GM18907 (cell line): ENCODE measurements around the gene LIPE.

ENCODE experiments used
- ATAC-seq: cut with Tn5 transposase; IDR thresholded peaks from one replicate; pipeline ENCODE4 v1.9.1; 2021; ENCODE audit warnings: mild to moderate bottlenecking, moderate library complexity; ENCODE audit not compliant: unreplicated experiment

The LIPE gene

DNA sequence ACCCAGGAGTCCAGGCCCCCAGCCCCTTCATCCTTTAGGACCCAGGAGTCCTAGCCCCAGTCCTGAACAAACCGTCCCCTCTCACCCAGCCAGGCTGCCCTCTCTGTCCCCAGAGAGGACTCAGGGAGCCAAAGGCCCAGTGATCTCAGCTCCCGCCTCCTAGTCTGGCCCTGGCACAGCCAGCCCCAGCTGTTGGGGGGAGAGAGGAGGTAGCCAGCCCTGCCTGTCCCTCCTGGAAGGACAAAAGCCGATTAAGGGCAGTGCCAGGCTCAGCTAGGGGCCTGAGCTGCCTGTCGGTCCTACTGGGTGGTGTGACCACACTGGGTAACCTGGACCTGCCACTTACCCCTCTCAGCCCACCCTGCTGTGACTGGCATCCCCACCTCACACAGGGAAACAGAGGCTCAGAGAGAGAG lies 14.5 kb downstream of the LIPE start:
- no peak for ATAC-seq

DNA sequence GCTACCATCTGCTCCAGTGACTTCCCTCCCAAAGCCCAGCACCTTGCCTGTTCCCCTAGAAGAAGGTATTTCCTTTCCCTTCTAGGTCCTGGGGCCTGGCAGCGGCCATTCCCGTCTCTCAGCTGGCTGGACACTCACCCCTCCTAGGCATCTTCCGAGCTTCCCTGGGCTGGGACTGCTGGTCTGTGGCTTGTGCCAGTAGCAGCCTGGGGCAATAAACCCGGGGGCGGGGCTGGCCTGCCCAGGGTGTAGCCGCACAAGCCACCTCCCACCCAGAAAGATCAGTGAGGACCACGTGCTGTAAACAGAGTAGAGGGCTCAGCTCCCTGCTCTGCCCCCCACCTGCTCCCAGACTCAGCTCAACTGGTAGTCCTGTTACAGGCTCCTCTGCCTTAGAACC lies 15.0 kb downstream of the LIPE start:
- ATAC-seq, result no peak

DNA sequence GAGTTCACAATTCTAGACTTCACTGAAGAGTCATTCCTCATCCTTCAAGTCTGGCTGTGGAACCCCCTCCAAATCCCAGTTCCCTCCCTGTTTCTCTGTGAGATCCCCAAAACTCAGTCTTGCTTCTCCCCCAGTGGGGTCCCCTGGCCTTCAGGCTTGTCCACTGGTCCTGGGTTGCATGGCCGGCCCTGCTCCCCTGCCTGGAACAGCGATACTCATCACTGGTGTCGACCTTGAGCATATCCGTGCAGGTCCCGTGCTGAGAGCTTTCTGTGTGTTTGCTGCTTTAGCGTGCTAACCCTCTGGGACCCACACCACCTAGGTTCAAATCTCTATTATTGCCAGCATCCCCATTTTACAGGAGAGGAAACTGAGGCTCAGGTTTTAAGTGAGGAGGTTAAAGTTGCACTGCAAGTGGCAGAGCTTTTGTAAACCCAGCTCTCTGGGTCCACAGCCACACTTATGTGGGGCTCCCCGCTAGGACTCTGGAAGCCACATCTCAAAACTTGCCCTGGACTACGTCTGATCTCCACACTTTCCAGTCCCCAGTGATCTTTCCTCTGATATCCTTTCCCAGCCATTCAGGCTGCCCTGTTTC lies 15.5 kb downstream of the LIPE start:
- ATAC-seq, result no peak

DNA sequence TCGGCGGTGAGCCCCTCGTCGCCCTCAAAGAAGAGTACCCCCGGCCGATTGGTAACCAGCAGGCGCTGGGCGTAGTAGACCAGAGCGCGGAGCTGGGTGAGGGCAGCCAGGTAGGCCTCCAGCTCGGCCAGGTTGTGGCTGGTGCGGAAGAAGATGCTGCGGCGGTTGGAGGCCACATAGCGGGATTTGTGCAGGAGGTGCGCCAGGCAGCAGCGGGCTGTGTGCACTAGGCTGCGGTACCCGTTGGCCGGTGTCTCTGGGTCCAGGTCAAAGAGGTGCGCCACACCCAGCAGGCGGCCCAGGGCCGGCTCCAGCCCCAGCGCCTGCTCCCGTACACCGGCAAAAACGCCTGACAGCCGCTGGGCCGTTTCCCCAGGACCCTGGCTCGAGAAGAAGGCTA lies 16.8 kb downstream of the LIPE start:
- no peak for ATAC-seq

DNA sequence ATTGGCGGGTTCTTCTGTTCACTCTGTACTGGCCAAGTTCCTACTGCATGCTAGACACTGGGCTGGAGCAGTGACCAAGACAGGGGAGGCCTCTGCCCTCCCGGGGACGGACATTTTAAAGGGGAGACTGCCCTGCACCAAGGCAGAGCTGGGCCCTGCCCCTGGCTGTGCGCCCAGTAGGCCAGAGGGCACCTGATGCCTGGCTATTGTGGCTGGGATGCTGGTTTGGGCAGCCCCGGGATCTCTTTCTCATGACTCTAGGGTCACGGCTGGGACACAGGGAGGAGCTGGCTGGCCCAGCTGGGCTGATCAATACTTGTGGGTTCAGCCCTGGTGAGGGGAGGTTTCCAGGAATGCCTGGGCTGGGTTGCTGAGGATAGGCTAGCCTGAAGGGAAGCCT lies 17.7 kb downstream of the LIPE start:
- no peak for ATAC-seq

DNA sequence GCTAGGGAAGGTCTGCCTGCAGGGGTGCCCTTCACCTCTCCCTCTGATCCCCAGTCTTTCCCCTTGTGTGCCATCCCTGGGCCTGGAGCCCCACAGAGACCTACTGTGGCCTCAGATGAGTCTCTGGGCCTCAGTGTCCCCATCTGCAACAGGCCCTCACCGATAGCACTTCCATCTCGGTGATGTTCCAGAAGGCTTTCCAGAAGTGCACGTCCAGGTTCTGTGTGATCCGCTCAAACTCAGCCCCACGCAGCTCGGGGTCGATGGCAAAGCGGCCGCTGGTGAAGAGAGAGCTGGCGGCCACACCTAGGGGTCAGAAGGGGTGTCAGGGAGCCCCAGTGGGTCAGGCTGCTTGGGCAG lies 19.4 kb downstream of the LIPE start:
- no peak for ATAC-seq

DNA sequence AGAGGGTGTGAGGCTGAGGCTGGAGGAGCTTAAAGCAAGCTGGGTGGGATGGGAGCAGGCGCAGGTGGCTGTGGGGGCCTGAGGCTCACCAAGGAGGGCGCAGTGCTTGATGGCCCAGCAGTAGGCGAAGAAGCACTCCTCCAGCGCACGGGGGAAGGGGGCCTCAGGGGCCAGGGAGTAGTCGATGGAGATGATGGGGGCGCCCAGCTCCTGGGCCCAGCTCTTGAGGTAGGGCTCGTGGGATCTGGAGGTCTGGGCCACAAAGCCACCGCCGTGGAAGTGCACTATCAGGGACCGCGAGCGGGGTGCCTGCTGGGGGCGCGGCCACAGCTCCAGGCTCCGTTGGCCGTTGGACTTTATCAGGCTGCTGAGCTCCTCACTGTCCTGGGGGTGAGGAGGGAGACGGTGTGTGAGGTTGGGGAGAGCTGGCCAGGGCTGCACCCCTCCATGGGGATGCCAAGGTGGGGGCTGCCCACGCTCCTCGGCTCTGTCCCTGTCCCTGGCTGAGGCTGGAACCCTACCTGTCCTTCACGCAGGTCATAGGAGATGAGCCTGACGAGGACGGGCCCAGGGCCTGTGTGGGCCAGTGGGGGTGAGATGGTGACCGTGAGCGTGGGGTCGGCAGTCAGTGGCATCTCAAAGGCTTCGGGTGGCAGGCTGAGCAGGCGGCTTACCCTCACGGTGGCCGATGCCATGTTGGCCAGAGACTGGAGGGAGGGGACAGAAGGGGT lies 19.9 kb downstream of the LIPE start:
- ATAC-seq, result no peak

DNA sequence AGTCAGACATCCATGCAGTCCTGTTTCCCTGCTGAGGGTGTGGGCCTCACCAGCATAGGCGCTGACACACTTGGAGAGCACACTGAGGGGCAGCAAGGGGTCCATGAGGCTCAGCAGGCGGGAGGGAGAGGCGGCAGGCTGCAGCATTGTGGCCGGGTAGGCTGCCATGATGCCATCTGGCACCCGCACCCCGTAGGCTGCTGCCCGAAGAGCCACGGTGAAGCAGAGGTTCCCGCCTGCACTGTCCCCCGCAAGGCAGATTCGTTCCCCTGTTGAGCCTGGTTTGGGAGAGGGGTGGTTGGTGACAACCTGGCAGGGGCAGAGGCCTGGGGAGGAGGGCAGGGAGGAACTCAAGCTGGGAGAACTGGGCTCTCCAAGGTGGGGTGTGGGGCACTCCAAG lies 21.1 kb downstream of the LIPE start:
- ATAC-seq, result no peak

DNA sequence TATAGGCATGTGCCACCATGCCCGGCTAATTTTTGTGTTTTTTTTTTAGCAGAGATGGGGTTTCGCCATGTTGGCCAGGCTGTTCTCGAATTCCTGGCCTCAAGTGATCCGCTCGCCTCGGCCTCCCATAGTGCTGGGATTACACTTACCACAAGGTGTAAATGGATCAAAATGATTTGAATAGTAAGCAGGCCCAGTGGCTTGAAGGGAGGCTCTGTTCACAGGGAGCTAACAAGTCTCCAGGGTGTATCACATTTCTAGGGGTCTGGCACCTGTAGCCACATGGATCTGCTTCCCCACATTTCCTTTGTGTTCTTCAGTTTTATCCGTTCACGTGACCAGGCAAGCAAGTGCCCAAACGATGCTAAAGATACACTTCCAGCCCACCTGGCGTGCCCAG lies 23.6 kb downstream of the LIPE start:
- no peak for ATAC-seq

DNA sequence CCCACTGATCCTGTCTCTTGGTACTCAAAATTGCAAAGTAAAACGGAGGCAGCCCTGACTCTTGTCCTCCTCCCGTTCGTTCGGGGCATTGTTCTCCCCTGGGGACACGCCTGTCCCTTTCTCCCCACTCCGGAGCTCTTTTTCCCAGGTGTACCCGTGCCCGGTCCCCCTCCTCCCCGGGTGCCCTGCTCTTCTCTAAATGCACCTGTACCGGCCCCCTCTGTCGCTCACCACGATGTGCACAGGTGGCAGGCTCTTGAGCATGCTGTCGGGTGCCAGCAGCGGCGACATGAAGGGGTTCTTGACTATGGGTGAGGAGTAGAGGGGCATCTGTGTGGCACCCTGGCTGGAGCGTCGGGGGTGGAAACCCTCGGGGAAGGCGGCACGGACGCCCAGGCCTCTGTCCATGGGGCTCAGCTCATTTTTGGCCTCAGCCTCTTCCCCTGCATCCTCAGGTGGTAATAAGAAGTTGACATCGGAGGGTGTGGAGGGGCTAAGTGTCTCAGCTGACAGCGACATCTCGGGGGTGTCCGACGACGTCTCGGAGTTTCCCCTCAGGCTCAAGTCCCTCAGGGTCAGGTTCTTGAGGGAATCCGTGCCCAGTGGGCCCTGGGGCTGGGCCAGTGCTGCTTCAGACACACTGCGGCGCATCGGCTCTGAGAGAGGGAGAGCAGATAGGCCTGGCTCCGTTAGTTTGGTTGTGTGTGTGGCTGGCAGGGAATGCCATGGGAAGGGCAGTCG lies 24.6 kb downstream of the LIPE start:
- no peak for ATAC-seq

DNA sequence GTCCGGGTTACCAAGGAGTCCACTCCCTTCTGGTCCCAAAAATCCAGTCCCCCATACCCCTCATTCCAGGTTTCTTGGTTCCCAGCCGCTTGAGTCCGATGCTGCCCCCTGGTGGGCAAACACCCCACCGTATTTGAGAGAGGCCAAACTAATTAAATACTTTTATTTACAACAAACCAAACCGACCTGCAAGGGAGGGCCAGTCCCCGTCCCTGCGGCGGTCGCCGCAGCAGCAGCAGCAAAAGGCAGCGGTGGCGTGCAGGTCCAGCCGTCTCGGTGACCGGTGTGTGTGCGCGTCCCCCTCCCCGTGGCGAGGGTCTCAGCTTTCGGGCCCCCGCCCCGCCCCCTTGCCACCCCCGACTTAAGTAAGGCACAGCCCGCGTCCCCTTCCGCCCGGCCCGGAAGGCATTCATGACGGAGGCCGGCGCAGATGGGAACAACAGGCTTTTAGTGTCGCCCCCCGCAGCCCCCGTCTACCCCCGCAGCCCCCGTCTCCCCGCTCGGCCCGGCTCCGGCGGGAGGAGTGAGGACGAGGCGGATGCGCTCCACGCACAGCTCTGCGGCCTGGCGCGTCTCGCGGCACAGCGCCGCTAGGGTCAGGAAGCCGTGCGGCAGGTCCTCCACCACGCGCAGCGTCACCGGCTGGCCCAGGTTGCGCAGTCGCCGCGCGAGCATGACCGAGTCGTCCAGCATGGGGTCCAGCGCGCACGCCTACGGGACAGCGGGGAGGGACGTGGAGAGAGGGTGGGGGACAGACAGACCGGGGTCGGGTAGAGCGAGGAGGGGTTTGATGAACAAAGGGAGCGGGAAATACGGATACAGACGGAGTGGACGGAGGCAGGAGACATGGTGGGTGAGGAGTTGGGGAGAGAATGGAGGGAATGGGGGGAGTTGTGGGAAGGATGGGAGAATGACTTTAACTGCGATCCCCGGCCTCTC lies 25.6 kb downstream of the LIPE start:
- ATAC-seq, result no peak

DNA sequence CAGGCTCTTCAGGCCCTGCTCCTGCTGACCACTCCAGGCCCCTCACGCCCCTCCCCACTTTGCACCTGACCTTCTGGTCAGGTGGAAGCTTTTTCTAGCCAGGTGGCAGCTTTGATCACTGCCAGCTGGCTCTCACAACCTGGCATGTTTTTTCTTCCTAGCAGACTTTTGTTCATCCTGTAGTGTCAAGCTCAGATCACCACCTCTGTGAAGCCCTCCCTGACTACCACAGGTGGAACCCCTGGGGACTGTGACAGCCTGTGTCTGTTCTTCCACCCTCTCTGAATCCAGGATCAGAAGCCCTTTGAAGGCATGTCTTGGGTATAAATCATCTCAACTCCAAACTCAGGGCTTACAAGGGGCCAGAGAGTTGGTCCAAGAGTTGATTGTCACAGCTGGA lies 26.8 kb downstream of the LIPE start:
- no peak for ATAC-seq

DNA sequence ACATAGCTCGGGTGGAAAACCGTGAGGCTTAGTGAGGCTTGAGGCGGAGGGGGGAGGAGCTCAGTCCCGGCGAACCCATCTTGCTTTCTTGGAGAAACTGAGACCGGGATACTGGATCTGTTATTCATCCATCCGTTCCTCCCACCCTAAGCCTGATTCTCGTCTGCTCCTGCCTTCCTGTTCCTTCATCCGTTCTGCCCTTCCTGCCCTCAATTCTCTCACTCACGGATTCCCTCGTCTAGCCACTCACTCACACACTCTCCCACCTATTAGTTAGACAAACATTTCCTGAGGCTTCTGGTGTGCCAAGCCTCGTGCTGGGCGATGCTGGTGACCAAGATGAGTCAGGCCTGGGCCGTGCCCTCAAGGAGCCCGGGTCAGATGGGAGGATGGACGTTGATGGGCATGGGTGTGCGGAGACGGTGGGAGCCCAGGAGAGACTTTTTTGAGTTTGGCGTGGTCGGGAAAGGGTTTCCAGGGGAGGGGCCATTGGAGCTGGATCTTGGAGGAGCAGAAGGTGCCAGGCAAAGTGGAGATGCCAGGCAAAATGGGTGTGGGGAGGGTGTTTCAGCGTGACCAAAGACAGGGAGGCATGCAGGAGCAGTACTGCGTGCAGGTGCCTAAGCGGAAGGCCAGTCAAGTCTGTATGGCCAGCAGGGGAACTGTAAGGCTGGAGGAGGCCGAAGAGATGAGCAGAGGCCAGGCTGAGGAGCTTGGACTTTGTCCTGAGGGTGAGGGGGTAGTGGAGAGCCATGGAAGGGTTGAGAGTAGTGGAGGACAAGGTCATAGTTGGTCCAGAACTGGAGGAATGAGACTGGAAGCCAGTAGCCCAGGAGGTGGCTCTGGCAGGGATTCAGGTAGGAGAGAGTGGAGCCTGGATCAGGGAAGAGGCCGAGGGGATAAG lies 29.7 kb downstream of the LIPE start:
- no peak for ATAC-seq

DNA sequence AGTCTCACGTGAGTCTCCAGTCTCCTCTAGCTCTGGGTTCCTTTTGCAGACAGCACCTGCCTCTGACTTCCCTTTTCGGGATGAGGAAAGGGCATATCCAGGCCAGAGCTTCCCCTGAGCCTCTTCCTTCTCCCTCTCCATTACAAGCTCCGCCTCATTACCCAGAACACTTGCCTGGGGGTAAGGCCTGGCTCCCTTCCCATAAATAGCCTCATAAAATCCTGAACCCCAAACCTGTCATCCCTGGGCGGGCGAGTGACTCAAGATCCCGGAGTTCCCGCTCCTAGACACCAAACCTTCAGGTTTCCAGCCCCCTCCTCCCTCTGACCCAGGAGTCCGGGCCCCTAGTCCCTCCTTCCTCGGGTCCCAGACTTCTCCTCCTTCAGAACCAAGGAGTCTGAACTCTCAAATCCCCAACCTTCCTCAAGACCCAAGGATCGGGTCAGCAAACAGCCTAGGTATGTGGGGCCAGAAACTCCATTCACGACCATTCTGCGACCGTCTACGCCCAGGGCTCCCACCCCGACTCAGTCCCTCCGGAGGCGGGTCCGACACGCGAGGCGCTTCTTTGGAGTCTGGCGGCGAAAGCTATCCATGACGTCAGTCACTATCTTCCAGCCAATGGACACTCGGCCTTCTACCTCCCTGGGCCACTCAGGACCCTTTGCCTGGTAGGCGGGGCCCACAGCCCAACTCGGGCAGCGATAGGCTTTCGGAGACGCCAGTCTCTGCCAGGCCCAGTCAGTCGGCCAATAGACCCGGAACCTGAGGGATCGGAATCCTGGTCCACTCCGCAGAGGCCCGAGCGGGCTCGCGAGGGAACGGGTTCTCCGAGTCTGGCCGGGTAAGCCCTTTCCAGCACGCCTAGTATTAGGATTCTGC lies 30.6 kb downstream of the LIPE start:
- peak; percentile 97 for ATAC-seq

DNA sequence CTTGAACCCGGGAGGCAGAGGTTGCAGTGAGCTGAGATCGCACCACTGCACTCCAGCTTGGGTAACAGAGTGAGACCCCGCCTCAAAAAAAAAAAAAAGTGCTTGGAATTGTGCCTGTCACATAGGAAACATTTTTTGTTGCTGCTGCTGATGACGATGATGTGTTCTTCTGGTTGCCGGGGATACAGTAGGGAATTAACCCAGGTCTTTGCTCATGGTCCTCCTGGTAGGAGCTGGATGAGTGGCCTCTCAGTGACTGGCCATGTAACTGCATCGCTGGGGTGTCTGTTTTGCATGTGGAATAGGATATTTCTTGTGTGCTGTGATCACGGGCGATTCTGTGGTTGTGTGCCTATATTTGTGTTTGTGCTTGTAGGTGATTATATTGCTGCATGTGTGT lies 32.4 kb downstream of the LIPE start:
- ATAC-seq, result no peak

DNA sequence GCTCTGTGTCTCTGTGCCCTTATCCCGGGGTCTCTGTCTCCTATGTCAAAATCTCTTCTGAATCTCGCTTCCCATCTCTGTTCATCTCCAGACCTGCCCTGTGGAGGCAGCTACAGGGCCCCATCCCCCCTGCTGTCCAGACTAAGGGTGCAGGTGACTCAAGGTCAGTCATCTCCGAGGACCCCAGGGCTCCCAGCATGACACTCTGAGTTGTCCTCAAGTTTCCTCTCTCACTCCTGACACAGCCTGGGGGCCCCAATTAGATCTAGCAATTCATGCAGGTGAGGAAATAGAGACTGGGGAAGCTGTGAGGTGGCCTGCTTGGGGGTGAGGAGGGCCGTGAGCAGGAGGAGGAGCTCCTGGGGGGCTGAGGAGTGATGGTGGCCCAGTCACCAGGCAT lies 35.0 kb downstream of the LIPE start:
- no peak for ATAC-seq

DNA sequence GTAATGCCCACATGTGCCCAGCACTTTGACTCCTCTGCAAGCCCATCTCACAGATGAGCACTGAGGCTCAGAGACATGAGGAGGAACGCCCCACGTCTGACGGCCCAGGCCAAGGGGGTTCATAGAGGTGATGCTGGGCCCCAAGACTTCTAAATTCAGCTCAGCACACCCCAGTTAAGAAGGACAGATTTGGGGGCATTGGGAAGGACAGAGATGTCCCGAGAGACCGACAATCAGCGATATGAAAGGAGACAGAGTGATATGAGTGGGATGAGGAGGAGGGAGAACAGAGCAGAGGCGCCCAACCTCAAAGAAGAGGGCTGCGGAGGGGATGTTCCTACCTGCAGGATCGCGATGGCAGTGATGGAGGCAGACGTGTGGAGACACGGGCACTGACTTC lies 37.3 kb downstream of the LIPE start, which contains the start of gene CNFN:
Gene CNFN (minus strand): TSS at position 399 of the 400 bp plus-strand sequence. CDS start 1,260 bp downstream, outside the sequence.
- ATAC-seq, result no peak

DNA sequence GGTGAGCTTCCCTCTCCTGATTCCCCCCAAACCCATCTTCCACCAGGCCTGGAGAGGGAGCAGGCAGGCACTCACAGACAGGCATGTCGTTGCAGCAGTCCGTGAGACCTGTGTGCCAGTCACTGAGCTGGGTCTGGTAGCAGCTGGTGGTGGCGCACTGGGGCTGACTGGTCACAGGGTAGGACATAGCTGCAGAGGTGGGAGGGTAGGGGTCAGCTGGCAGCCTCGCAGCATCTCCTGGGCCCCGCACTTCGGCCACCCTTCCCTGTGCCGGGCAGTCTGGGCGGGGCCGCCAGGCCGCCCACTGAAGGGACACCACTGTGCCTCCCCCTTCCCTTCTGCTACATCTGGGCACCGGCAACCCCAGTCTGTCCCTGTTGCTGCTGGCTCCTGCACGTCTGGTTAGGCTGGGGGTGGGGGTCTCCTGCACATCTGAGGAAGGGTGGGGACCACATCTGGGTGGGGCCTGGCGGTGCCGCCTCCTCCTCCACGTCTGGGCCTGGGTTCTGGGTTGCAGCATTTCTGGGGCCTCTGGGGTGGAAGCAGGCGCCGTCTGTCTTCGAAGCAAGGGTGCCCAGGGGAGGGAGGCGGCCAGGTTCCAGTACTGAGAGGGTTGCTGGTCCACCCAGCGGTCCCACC lies 38.2 kb downstream of the LIPE start:
- no peak for ATAC-seq
